ENCODE results near the gene CRYBG3. TPM values are rescaled to one million over a fixed set of nuclear protein-coding genes. Genes with fewer than 3 reads are reported as not detected.
A peak's percentile ranks its signal among the peaks of the same experiment; 100 is the strongest.

The CRYBG3 gene
- total and polyA plus RNA-seq, 2 donors, result 5.4 to 9.2 TPM

GRCh38 chr3:97968376-97968775 lies 146.6 kb downstream of the CRYBG3 start:
- Histone ChIP-seq H3K4me1 (ENCODE audit: control insufficient read depth in 2 of 2, insufficient read depth in 2 of 2, low read length in 2 of 2) (peaks cover 0 to 22% of the 10 kb centered on the region in 2 donors), H3K4me3 (ENCODE audit: low read length in 2 of 2) (no peak overlapping the region), H3K27me3 (ENCODE audit: control insufficient read depth in 2 of 2, insufficient read depth in 1 of 2, low read length in 1 of 2) (no peaks in the 10 kb centered on the region), H3K9me3 (ENCODE audit: control insufficient read depth in 2 of 2, insufficient read depth in 1 of 2, low read length in 1 of 2) (no peaks in the 10 kb centered on the region), H3K36me3 (ENCODE audit: control insufficient read depth in 2 of 2, insufficient read depth in 2 of 2, low read length in 1 of 2) (peaks cover 0 to 8% of the 10 kb centered on the region in 2 donors), H3K27ac (ENCODE audit: low read depth in 1 of 2, low read length in 1 of 2) (no peak overlapping the region)
- WGBS, result 30% methylated on average over 1 of the region's 1 CpG
- DNase-seq (ENCODE audit: low read depth in 6 of 9, low spot score in 9 of 9), result no peak

DNA sequence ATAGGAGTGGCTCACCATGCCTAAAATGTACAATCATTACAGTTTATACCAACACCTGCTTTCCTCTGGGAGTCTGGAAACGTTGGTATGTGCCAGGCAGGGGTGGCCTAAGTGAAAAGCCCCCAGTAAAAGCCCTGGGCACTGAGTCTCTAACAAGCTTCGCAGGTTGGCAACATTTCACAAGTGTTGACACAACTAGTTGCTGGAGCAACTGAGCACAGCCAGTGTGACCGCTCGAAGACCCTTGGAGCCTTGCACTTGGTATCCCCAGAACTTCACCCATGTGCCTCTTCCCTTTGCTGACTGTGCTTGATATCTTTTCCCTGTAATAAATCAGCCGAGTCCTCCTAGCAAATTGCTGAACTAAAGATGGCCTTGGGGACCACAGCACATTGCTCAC lies 147.7 kb downstream of the CRYBG3 start:
- H3K36me3 ChIP-seq (ENCODE audit: control insufficient read depth in 2 of 2, insufficient read depth in 2 of 2, low read length in 1 of 2), result peaks cover 0 to 8% of the 10 kb centered on the region in 2 donors
- no peak overlapping the region for H3K27ac ChIP-seq (ENCODE audit: low read depth in 1 of 2, low read length in 1 of 2)
- no peak overlapping the region for H3K4me3 ChIP-seq (ENCODE audit: low read length in 2 of 2)
- 95% methylated on average over 5 of the region's 5 CpGs for WGBS
- H3K4me1 ChIP-seq (ENCODE audit: control insufficient read depth in 2 of 2, insufficient read depth in 2 of 2, low read length in 2 of 2), result peaks cover 0 to 22% of the 10 kb centered on the region in 2 donors
- DNase-seq (ENCODE audit: low read depth in 6 of 9, low spot score in 9 of 9), result no peak
- no peaks in the 10 kb centered on the region for H3K27me3 ChIP-seq (ENCODE audit: control insufficient read depth in 2 of 2, insufficient read depth in 1 of 2, low read length in 1 of 2)
- no peaks in the 10 kb centered on the region for H3K9me3 ChIP-seq (ENCODE audit: control insufficient read depth in 2 of 2, insufficient read depth in 1 of 2, low read length in 1 of 2)

DNA sequence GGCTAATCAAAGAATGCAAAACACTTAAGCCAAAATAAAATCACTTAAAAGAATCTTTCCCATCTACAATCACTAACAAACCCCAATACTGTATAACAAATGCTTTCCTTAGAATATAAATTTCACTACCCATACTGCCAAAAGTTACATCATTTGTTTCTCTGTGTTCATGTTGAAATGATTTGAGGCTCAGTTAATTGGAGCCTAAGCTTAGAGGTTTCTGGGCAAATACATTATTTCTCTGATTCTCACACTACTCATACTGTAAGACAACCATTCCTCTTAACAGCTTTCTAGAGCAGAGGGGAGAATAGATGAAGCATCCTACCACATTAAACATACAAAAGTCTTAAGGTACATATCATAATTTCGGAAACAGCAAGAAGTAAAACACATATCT lies 148.3 kb downstream of the CRYBG3 start:
- H3K27ac ChIP-seq (ENCODE audit: low read depth in 1 of 2, low read length in 1 of 2), result no peak overlapping the region
- WGBS, result 94% methylated on average over 1 of the region's 1 CpG
- no peaks in the 10 kb centered on the region for H3K9me3 ChIP-seq (ENCODE audit: control insufficient read depth in 2 of 2, insufficient read depth in 1 of 2, low read length in 1 of 2)
- no peak overlapping the region for H3K4me3 ChIP-seq (ENCODE audit: low read length in 2 of 2)
- no peaks in the 10 kb centered on the region for H3K27me3 ChIP-seq (ENCODE audit: control insufficient read depth in 2 of 2, insufficient read depth in 1 of 2, low read length in 1 of 2)
- DNase-seq (ENCODE audit: low read depth in 6 of 9, low spot score in 9 of 9), result no peak
- H3K36me3 ChIP-seq (ENCODE audit: control insufficient read depth in 2 of 2, insufficient read depth in 2 of 2, low read length in 1 of 2), result peaks cover 0 to 8% of the 10 kb centered on the region in 2 donors
- peaks cover 0 to 22% of the 10 kb centered on the region in 2 donors for H3K4me1 ChIP-seq (ENCODE audit: control insufficient read depth in 2 of 2, insufficient read depth in 2 of 2, low read length in 2 of 2)

DNA sequence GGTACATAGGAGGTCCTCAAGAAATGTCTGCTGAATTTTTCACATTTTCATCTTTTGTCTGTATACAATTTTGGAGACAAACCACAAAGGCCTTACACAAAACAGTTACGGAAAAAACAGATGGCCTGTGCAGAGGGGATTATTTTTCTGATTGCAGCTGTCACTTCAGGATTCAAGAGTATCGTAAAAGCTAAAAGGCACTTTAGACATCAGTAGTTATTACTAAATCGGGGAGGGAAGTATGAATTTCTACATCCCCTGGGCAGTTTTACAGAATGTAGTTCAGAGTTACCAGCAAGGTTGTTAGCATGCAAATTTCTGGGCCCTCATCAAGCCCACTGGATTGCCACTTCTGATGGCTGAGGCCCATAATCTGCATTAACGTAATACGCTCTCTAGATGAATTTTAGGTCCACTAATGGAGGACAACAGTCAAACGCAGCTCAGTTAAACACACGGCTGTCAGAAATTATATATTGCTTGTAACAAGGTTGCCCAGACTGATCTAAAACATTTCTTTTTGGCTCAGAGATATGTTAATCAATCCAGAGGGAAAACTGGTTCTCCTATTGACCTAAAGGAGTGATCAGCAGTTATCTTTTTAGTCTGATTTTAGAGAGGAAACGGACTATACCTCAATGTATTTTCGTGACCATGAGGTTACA lies 149.3 kb downstream of the CRYBG3 start:
- no peaks in the 10 kb centered on the region for H3K9me3 ChIP-seq (ENCODE audit: control insufficient read depth in 2 of 2, insufficient read depth in 1 of 2, low read length in 1 of 2)
- H3K27ac ChIP-seq (ENCODE audit: low read depth in 1 of 2, low read length in 1 of 2), result peak overlapping the region in 1 of 2 donors; percentile 50
- H3K36me3 ChIP-seq (ENCODE audit: control insufficient read depth in 2 of 2, insufficient read depth in 2 of 2, low read length in 1 of 2), result peaks cover 0 to 8% of the 10 kb centered on the region in 2 donors
- H3K27me3 ChIP-seq (ENCODE audit: control insufficient read depth in 2 of 2, insufficient read depth in 1 of 2, low read length in 1 of 2), result no peaks in the 10 kb centered on the region
- 85% methylated on average over 9 of the region's 9 CpGs for WGBS
- no peak for DNase-seq (ENCODE audit: low read depth in 6 of 9, low spot score in 9 of 9)
- H3K4me3 ChIP-seq (ENCODE audit: low read length in 2 of 2), result peak overlapping the region in 1 of 2 donors; percentile 47
- H3K4me1 ChIP-seq (ENCODE audit: control insufficient read depth in 2 of 2, insufficient read depth in 2 of 2, low read length in 2 of 2), result peaks cover 0 to 22% of the 10 kb centered on the region in 2 donors

DNA sequence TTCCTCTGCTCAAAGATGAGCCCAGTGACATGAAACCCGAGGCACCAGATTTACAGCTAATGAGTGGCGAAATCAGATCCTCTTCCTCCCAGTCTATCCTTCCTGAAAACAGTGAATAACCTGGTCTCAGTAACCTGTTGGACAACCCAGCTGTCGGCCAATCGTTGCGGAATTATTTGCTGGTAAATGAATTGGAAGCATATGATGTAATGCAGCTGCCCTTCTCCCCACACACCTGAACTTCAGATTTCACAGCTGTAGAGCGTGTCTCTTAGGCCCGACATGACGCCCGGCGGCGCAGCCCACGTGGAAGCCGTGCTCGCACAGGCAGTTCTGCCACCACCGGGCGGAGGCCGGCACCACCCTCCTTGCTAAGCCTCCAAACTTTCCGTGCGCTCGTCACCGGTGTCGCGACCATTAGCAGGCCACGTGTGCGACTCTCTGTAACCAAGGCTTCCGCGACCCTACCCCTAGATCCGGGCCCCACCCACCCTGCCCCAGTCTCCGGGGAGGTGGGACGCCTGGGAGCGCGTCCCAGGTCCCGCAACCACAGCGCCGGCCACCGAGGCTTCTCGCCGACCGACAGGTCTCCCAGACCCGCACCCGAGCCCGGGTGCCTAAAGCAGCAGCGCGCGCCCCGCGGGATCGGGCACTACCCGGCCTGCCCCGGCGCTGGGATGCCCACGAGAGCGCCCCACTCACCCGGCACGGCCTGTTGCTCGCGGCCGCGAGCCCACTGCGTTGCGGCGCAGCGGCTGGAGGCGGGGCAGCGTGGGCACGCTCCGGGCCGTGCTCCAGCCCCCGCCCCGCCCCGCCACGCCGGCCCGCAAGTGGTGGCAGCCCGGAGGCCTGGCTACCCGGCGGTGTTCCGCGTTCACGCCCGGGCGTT lies 150.1 kb downstream of the CRYBG3 start, which contains the start of gene RIOX2:
RIOX2 (minus strand) TSS at position 753 of the 889 bp plus-strand sequence. CDS start 4,838 bp downstream, outside the sequence.
- Histone ChIP-seq H3K27me3 (ENCODE audit: control insufficient read depth in 2 of 2, insufficient read depth in 1 of 2, low read length in 1 of 2) (no peaks in the 10 kb centered on the region), H3K4me3 (ENCODE audit: low read length in 2 of 2) (peak within 1 kb of the TSS; percentile 47 to 79), H3K4me1 (ENCODE audit: control insufficient read depth in 2 of 2, insufficient read depth in 2 of 2, low read length in 2 of 2) (peaks cover 0 to 22% of the 10 kb centered on the region in 2 donors), H3K9me3 (ENCODE audit: control insufficient read depth in 2 of 2, insufficient read depth in 1 of 2, low read length in 1 of 2) (no peaks in the 10 kb centered on the region), H3K36me3 (ENCODE audit: control insufficient read depth in 2 of 2, insufficient read depth in 2 of 2, low read length in 1 of 2) (peaks cover 0 to 5% of the 10 kb centered on the region in 2 donors), H3K27ac (ENCODE audit: low read depth in 1 of 2, low read length in 1 of 2) (peak within 1 kb of the TSS; percentile 50 to 83)
- DNase-seq (ENCODE audit: low read depth in 6 of 9, low spot score in 9 of 9), result peak; percentile 24 to 79 (median 45)
- WGBS, result 2% methylated on average over 82 of the region's 82 CpGs

DNA sequence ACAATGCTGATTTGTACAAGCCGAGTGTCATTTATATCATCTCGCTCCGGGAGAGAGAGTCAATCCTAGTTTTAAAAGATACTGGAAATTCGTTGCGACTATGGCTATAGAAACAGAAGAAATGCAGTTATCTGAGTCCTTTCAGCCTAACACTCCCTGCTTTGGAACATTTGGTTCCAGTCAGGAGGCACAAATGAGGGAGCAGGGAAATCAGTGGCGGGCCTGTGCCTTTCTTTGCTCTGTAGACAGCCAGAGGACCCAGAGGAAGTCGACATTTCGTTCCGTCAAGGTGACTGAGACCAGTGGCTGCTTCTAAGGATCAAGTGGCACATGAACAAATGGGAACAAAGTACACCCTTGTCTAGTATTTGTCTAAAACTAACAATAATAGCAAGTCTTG lies 151.2 kb downstream of the CRYBG3 start:
- H3K36me3 ChIP-seq (ENCODE audit: control insufficient read depth in 2 of 2, insufficient read depth in 2 of 2, low read length in 1 of 2), result no peaks in the 10 kb centered on the region
- H3K27ac ChIP-seq (ENCODE audit: low read depth in 1 of 2, low read length in 1 of 2), result no peak overlapping the region
- no peaks in the 10 kb centered on the region for H3K27me3 ChIP-seq (ENCODE audit: control insufficient read depth in 2 of 2, insufficient read depth in 1 of 2, low read length in 1 of 2)
- DNase-seq (ENCODE audit: low read depth in 6 of 9, low spot score in 9 of 9), result no peak
- WGBS, result 99% methylated on average over 9 of the region's 9 CpGs
- peaks cover 0 to 20% of the 10 kb centered on the region in 2 donors for H3K4me1 ChIP-seq (ENCODE audit: control insufficient read depth in 2 of 2, insufficient read depth in 2 of 2, low read length in 2 of 2)
- no peaks in the 10 kb centered on the region for H3K9me3 ChIP-seq (ENCODE audit: control insufficient read depth in 2 of 2, insufficient read depth in 1 of 2, low read length in 1 of 2)
- no peak overlapping the region for H3K4me3 ChIP-seq (ENCODE audit: low read length in 2 of 2)

GRCh38 chr3:97974996-97975395 lies 153.2 kb downstream of the CRYBG3 start:
- Histone ChIP-seq H3K4me3 (ENCODE audit: low read length in 2 of 2) (no peak overlapping the region), H3K9me3 (ENCODE audit: control insufficient read depth in 2 of 2, insufficient read depth in 1 of 2, low read length in 1 of 2) (no peaks in the 10 kb centered on the region), H3K36me3 (ENCODE audit: control insufficient read depth in 2 of 2, insufficient read depth in 2 of 2, low read length in 1 of 2) (no peaks in the 10 kb centered on the region), H3K27ac (ENCODE audit: low read depth in 1 of 2, low read length in 1 of 2) (no peak overlapping the region), H3K27me3 (ENCODE audit: control insufficient read depth in 2 of 2, insufficient read depth in 1 of 2, low read length in 1 of 2) (no peaks in the 10 kb centered on the region), H3K4me1 (ENCODE audit: control insufficient read depth in 2 of 2, insufficient read depth in 2 of 2, low read length in 2 of 2) (peaks cover 0 to 13% of the 10 kb centered on the region in 2 donors)
- 13% methylated on average over 3 of the region's 3 CpGs for WGBS
- DNase-seq (ENCODE audit: low read depth in 6 of 9, low spot score in 9 of 9), result no peak

DNA sequence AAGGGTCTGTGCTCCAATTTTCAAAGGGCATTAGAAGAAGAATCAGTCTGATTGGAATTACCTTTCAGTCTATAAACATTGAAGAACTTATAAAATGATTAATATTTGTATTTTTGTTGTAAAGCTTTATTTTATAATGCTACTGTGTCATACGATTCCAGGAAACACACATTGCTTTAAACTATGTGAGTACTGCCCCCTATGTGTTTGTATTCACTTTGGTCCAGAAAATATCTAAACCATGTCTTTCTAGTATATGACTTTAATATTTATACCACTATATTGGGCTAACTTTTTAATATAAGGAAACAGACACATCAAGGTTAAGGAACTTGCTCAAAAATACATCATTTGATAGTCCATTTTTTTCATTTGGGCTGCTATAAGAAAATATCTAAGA lies 153.7 kb downstream of the CRYBG3 start:
- 92% methylated on average over 1 of the region's 1 CpG for WGBS
- H3K36me3 ChIP-seq (ENCODE audit: control insufficient read depth in 2 of 2, insufficient read depth in 2 of 2, low read length in 1 of 2), result no peaks in the 10 kb centered on the region
- no peak overlapping the region for H3K27ac ChIP-seq (ENCODE audit: low read depth in 1 of 2, low read length in 1 of 2)
- peaks cover 0 to 13% of the 10 kb centered on the region in 2 donors for H3K4me1 ChIP-seq (ENCODE audit: control insufficient read depth in 2 of 2, insufficient read depth in 2 of 2, low read length in 2 of 2)
- DNase-seq (ENCODE audit: low read depth in 6 of 9, low spot score in 9 of 9), result no peak
- no peaks in the 10 kb centered on the region for H3K27me3 ChIP-seq (ENCODE audit: control insufficient read depth in 2 of 2, insufficient read depth in 1 of 2, low read length in 1 of 2)
- H3K9me3 ChIP-seq (ENCODE audit: control insufficient read depth in 2 of 2, insufficient read depth in 1 of 2, low read length in 1 of 2), result no peaks in the 10 kb centered on the region
- no peak overlapping the region for H3K4me3 ChIP-seq (ENCODE audit: low read length in 2 of 2)

DNA sequence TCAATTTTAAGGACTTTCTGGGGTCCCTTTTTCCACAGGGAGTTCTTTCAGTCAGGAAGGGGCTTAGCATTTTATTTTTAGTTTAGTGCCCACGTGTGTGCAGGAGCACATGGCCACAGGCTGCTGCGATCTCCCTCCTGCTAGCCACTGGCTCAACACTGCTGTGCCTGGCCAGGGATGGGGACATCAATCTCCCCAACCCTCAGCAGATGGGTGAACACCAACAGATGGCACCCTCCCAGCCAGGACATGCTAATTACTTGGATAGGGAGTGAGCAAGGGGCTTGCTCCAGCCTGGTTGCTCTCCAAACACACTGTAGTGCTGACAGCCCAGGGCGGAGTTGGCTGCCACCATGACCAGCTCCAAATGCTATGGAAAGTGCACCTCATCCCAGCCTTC lies 157.8 kb downstream of the CRYBG3 start:
- no peaks in the 10 kb centered on the region for H3K4me1 ChIP-seq (ENCODE audit: control insufficient read depth in 2 of 2, insufficient read depth in 2 of 2, low read length in 2 of 2)
- DNase-seq (ENCODE audit: low read depth in 6 of 9, low spot score in 9 of 9), result no peak

More for the DNA sequence above, 157.8 kb downstream of the CRYBG3 start:
- Histone ChIP-seq H3K27ac (ENCODE audit: low read depth in 1 of 2, low read length in 1 of 2) (no peak overlapping the region), H3K27me3 (ENCODE audit: control insufficient read depth in 2 of 2, insufficient read depth in 1 of 2, low read length in 1 of 2) (no peaks in the 10 kb centered on the region), H3K9me3 (ENCODE audit: control insufficient read depth in 2 of 2, insufficient read depth in 1 of 2, low read length in 1 of 2) (no peaks in the 10 kb centered on the region), H3K36me3 (ENCODE audit: control insufficient read depth in 2 of 2, insufficient read depth in 2 of 2, low read length in 1 of 2) (no peaks in the 10 kb centered on the region), H3K4me3 (ENCODE audit: low read length in 2 of 2) (no peak overlapping the region)
- WGBS, result 97% methylated on average over 3 of the region's 3 CpGs

All from thymus (tissue), 11 donors.